Loucy (cell line): ENCODE results near the gene DPF3.

Source experiments
- CTCF ChIP-seq: fragments of 200-600 bp; sonication (generic); conservative IDR thresholded peaks from 2 replicates; pipeline ENCODE4 v1.5.1; 2014; ENCODE audit warnings: mild to moderate bottlenecking, antibody characterized with exemption, low read length
- EZH2phosphoT487 ChIP-seq: fragments of 200-600 bp; IDR thresholded peaks from 2 replicates; pipeline ENCODE4 v1.6.1; 2018; ENCODE audit warnings: antibody characterized with exemption, mild to moderate bottlenecking, moderate library complexity, borderline replicate concordance

GRCh38 chr14:72646861-72647528 lies 246.9 kb downstream of the DPF3 start:
- no peak for TF ChIP-seq CTCF
- TF ChIP-seq EZH2phosphoT487: no peak
